OCI-LY3 (cell line): ENCODE results near the gene RAB38.

Experiments
- EZH2phosphoT487 ChIP-seq: fragments of 200-600 bp; shearing (Covaris generic); IDR thresholded peaks from 2 replicates; pipeline ENCODE4 v1.6.1; 2018; ENCODE audit warnings: antibody characterized with exemption, mixed run types, low read depth
- TF ChIP-seq, protein P1 (sequence below): fragments of 200-600, 300-600 bp; sonication (generic); IDR thresholded peaks from 2 replicates; pipeline ENCODE4 v1.5.1; 2014; ENCODE audit warnings: antibody characterized with exemption, low read length, low read depth

DNA sequence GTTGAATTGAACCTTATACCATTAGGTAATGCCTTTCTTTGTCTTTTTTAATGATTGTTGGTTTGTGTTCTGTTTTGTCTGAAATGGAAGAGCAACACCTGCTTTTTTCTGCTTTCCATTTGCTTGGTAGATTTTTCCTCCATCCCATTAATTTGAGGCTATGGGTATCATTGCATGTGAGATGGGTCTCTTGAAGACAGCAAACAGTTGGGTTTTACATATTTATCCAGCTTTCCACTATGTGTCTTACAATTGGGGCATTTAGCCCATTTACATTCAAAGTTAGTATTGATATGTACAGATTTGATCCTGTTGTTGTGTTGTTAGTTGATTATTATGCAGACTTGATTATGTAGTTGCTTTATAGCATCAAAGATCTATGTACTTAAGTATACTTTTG lies 21.1 kb upstream of the RAB38 start:
- TF ChIP-seq, protein P1, sequence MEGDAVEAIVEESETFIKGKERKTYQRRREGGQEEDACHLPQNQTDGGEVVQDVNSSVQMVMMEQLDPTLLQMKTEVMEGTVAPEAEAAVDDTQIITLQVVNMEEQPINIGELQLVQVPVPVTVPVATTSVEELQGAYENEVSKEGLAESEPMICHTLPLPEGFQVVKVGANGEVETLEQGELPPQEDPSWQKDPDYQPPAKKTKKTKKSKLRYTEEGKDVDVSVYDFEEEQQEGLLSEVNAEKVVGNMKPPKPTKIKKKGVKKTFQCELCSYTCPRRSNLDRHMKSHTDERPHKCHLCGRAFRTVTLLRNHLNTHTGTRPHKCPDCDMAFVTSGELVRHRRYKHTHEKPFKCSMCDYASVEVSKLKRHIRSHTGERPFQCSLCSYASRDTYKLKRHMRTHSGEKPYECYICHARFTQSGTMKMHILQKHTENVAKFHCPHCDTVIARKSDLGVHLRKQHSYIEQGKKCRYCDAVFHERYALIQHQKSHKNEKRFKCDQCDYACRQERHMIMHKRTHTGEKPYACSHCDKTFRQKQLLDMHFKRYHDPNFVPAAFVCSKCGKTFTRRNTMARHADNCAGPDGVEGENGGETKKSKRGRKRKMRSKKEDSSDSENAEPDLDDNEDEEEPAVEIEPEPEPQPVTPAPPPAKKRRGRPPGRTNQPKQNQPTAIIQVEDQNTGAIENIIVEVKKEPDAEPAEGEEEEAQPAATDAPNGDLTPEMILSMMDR = no peak
- no peak for TF ChIP-seq EZH2phosphoT487
